Heart left ventricle (tissue), 16 donors: Measurements from ENCODE around the gene FXYD1. TPM values are rescaled to one million over a fixed set of nuclear protein-coding genes. Genes with fewer than 3 reads are reported as not detected.

Experiments
- ATAC-seq, 4 donors: fragments of 200-7000 bp; cut with Tn5 transposase; one replicate each; pipeline ENCODE4 v1.9.1; 2020 to 2022; ENCODE audit warnings: moderate library complexity in 4 of 4, mild to moderate bottlenecking in 3 of 4, moderate number of reproducible peaks in 1 of 4
- DNase-seq, 5 donors: peaks; one replicate each; pipeline ENCODE4 v3.0.0-alpha.2; 2020
- H3K27ac ChIP-seq, 12 donors: fragments of 200-600 bp; sonication (generic) in 4 of 12; one replicate each; pipeline versions ENCODE4 v1.5.0 to v1.8.0; 2016 to 2022; ENCODE audit warnings: mild to moderate bottlenecking in 2 of 12
- H3K27me3 ChIP-seq, 9 donors: fragments of 200-600 bp; sonication (generic) in 2 of 9; one replicate each; pipeline versions ENCODE4 v1.5.1 to v1.8.0; 2016 to 2022; ENCODE audit warnings: mild to moderate bottlenecking in 3 of 9
- H3K36me3 ChIP-seq, 9 donors: fragments of 200-600 bp; sonication (generic) in 2 of 9; one replicate each; pipeline versions ENCODE4 v1.5.0 to v1.8.0; 2018 to 2022; ENCODE audit warnings: mild to moderate bottlenecking in 2 of 9
- H3K4me1 ChIP-seq, 12 donors: fragments of 200-600 bp; sonication (generic) in 4 of 12; one replicate each; pipeline versions ENCODE4 v1.5.0 to v1.8.0; 2016 to 2022; ENCODE audit warnings: mild to moderate bottlenecking in 3 of 12
- H3K4me3 ChIP-seq, 12 donors: fragments of 200-600 bp; sonication (generic) in 4 of 12; one replicate each; pipeline versions ENCODE4 v1.5.0 to v1.8.0; 2017 to 2022; ENCODE audit warnings: mild to moderate bottlenecking in 9 of 12, moderate library complexity in 4 of 12
- H3K9me3 ChIP-seq, 12 donors: fragments of 200-600 bp; sonication (generic) in 4 of 12; one replicate each; pipeline versions ENCODE4 v1.5.0 to v1.8.0; 2016 to 2022; ENCODE audit warnings: mild to moderate bottlenecking in 1 of 12
- CTCF ChIP-seq, 12 donors: fragments of 200-600 bp; sonication (generic) in 4 of 12; IDR thresholded peaks; one replicate each; pipeline versions ENCODE4 v1.5.0 to v1.8.0; 2018 to 2022; ENCODE audit warnings: antibody characterized with exemption in 12 of 12, mild to moderate bottlenecking in 5 of 12
- POLR2A ChIP-seq, 2 donors: fragments of 450-650 bp; IDR thresholded peaks; one replicate each; pipeline ENCODE4 v1.6.1; 2017; ENCODE audit warnings: antibody characterized with exemption in 2 of 2, mild to moderate bottlenecking in 2 of 2, moderate library complexity in 2 of 2
- WGBS, 4 donors: extraction: QIAGEN DNeasy Blood & Tissue Kit in 2 of 4; methylation state at CpG; one replicate each; pipeline versions ENCODE4 v1.1.5 to v1.1.7; 2013 to 2018; 5-methylcytosine and 5-hydroxymethylcytosine counted together
- intact Hi-C, 10 donors: fragments of 100-400 bp; cut with DNase I; formaldehyde crosslinking; loops; one replicate each; pipeline versions ENCODE4 v1.11.1 to v1.14.2; 2022
- polyA plus RNA-seq, 2 donors: library from polyadenylated mRNA; stranded (reverse); fragments of 200-250 nt; gene quantifications; one replicate each; pipeline ENCODE4 v1.2.3, GENCODE V29; 2013
- total RNA-seq, 9 donors: library from RNA; depleted of rRNA in 2 of 9; stranded (reverse); fragments of >200 nt in 2 of 9; fragmentation: NEBNext Ultra II Directional in 3 of 9; extraction: Animal tissue kit (Norgen Biotek cat#: 25700) in 3 of 9; gene quantifications; one replicate each; pipeline versions ENCODE4 v1.1.0 to v1.2.4, GENCODE V29; 2016 to 2023
- donor health status: ischemic (EF 13 %, LVEDD 7.1; RV severe dilation, severe dysfunction).
- donor health status: healthy with polysubstance abuse.
- donor health status: DM: no; HTN: yes; CAD: no.
- donor health status: DM: no; HTN: no; CAD: no.
- donor health status: ischemic (EF 25% LVEDD 6.9; RV normal size, moderate dysfunction).
- donor health status: ischemic (EF 25% LVEDD 5.7; RV mildly dilated, moderate dysfunction).
- donor health status: healthy.
- donor health status: DM: yes; HTN: yes; CAD: no.
- donor health status: ischemic (EF 35%, LVEDD 5.7; RV mildly dilated, moderate dysfunction).
- donor health status: nonischemic (EF 11% LVEDD 7.7; RV severe dilation, severe dysfunction).
- donor health status: DM: yes; HTN: yes; CAD: no.
- donor health status: PGD.
- donor health status: ischemic (EF 29% LVEDD 5.4; RV normal size, mild dysfunction).
- donor health status: nonischemic (EF 23%, LVEDD 6.1; RV moderate dilation, normal function).

Gene FXYD1
- total and polyA plus RNA-seq, 11 donors, result 129 to 631 (median 412) TPM

- Histone ChIP-seq H3K4me1 (peaks cover 0 to 44% (median 25%) of the 10 kb centered on the region in 12 donors), H3K4me3 (no peak overlapping the region), H3K36me3 (peaks cover 0 to 9% (median 0%) of the 10 kb centered on the region in 9 donors), H3K27ac (no peak overlapping the region), H3K9me3 (no peaks in the 10 kb centered on the region), H3K27me3 (peaks cover 0 to 23% (median 0%) of the 10 kb centered on the region in 9 donors)
- DNase-seq (no peak), ATAC-seq (no peak)
- TF ChIP-seq POLR2A (IDR thresholded peaks at IDR 0.05) (no peak), CTCF (IDR thresholded peaks at IDR 0.05) (no peak)
- intact Hi-C loops, result loop anchor here in 6 of 10 donors (5.0 to 10.0 kb wide), 3 partner anchors 121 to 128 kb away; partner anchors contain the start of gene USF2 (in 5 of the 6)
- 39 to 58% (median 53%) methylated on average over 3 of the region's 3 CpGs for WGBS, 4 donors
Observed at GRCh38 chr19:35143818-35144217, 5.2 kb downstream of the FXYD1 start.

GRCh38 chr19:35144259-35144599 lies 5.6 kb downstream of the FXYD1 start:
- no peak for ATAC-seq
- Histone ChIP-seq H3K4me1 (peaks cover 0 to 43% (median 25%) of the 10 kb centered on the region in 12 donors), H3K36me3 (peaks cover 0 to 9% (median 0%) of the 10 kb centered on the region in 9 donors), H3K4me3 (no peak overlapping the region), H3K27me3 (peaks cover 0 to 23% (median 0%) of the 10 kb centered on the region in 9 donors), H3K27ac (no peak overlapping the region), H3K9me3 (no peaks in the 10 kb centered on the region)
- intact Hi-C loops, result loop anchor here in 6 of 10 donors (5.0 to 10.0 kb wide), 3 partner anchors 121 to 128 kb away; partner anchors contain the start of gene USF2 (in 5 of the 6)
- WGBS, 4 donors, result 41 to 48% (median 43%) methylated on average over 5 to 6 of the region's 6 CpGs
- DNase-seq, result no peak
- TF ChIP-seq POLR2A (IDR thresholded peaks at IDR 0.05) (no peak), CTCF (IDR thresholded peaks at IDR 0.05) (no peak)

- H3K36me3 ChIP-seq, result peaks cover 0 to 9% (median 0%) of the 10 kb centered on the region in 9 donors
- no peaks in the 10 kb centered on the region for H3K9me3 ChIP-seq
- no peak for DNase-seq
- TF ChIP-seq POLR2A (IDR thresholded peaks at IDR 0.05), result no peak
- peaks cover 0 to 38% (median 22%) of the 10 kb centered on the region in 12 donors for H3K4me1 ChIP-seq
- ATAC-seq, result no peak
- H3K27ac ChIP-seq, result no peak overlapping the region
- no peak overlapping the region for H3K4me3 ChIP-seq
- intact Hi-C loops, result loop anchor here in 6 of 10 donors (5.0 to 10.0 kb wide), 3 partner anchors 120 to 127 kb away; partner anchors contain the start of gene USF2 (in 5 of the 6)
- H3K27me3 ChIP-seq, result peaks cover 0 to 23% (median 0%) of the 10 kb centered on the region in 9 donors
- 28 to 40% (median 32%) methylated on average over 13 to 15 of the region's 15 CpGs for WGBS, 4 donors
Observed at GRCh38 chr19:35144600-35145436, 6.2 kb downstream of the FXYD1 start.

- WGBS, 4 donors, result 69 to 71% (median 70%) methylated on average over 7 of the region's 7 CpGs
- peaks cover 0 to 4% (median 0%) of the 10 kb centered on the region in 9 donors for H3K36me3 ChIP-seq
- no peaks in the 10 kb centered on the region for H3K9me3 ChIP-seq
- ATAC-seq (no peak), DNase-seq (no peak)
- TF ChIP-seq POLR2A (IDR thresholded peaks at IDR 0.05) (no peak), CTCF (IDR thresholded peaks at IDR 0.05) (no peak)
- peaks cover 0 to 20% (median 8%) of the 10 kb centered on the region in 12 donors for H3K4me1 ChIP-seq
- H3K4me3 ChIP-seq, result no peak overlapping the region
- intact Hi-C loops, result loop anchor here in 1 of 10 donors (10.0 kb wide), 1 partner anchor 118 kb away; the partner anchor contains the start of gene USF2
- H3K27ac ChIP-seq, result no peak overlapping the region
- peaks cover 0 to 23% (median 0%) of the 10 kb centered on the region in 9 donors for H3K27me3 ChIP-seq
Observed at GRCh38 chr19:35146746-35147459, 8.3 kb downstream of the FXYD1 start.
